ENCODE results near the gene EXOSC7. TPM values are rescaled to one million over a fixed set of nuclear protein-coding genes. Genes with fewer than 3 reads are reported as not detected.

EXOSC7 gene
- total RNA-seq, 2 donors from 2014 or later: 24.9 to 35.6 TPM

DNA sequence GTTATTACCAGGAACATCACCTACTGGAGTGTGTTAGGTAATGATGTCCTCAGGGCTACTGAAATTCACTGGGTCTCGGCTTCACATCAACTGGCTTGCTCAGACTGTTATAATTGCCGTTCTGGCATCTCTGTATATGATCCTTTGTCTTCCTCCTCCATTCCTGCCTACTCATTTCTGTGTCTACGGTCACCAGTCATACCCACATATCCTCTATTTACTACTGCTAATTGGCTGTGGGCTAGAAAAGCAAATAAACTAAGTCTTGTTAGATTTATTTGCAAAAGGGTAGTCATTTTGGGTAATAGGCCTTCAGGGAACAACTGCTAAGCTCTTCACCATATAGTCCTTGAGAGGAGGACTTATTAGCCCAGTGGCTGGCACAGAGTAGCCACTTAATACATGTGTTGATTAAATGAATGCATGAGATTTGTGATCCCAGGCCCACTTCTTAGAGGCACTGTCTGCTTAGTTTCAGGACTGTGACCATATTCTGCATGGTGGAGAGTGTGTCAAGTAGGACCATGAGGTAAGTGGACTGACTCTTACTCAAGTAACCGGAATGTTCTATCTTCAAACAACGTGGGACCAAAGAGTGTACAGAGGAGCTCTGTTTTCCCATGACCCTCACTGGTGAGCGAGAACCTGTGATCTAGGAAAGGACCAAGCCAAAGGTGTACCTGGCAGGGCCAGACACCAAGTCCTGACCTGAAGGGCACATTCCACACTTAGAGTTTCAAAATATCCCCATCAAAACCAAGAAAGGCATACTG is 13.2 kb upstream of the EXOSC7 start:
- TF ChIP-seq, protein P1, sequence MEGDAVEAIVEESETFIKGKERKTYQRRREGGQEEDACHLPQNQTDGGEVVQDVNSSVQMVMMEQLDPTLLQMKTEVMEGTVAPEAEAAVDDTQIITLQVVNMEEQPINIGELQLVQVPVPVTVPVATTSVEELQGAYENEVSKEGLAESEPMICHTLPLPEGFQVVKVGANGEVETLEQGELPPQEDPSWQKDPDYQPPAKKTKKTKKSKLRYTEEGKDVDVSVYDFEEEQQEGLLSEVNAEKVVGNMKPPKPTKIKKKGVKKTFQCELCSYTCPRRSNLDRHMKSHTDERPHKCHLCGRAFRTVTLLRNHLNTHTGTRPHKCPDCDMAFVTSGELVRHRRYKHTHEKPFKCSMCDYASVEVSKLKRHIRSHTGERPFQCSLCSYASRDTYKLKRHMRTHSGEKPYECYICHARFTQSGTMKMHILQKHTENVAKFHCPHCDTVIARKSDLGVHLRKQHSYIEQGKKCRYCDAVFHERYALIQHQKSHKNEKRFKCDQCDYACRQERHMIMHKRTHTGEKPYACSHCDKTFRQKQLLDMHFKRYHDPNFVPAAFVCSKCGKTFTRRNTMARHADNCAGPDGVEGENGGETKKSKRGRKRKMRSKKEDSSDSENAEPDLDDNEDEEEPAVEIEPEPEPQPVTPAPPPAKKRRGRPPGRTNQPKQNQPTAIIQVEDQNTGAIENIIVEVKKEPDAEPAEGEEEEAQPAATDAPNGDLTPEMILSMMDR (IDR thresholded peaks at IDR 0.05): no peak
- no peak overlapping the region for H3K9ac ChIP-seq (ENCODE audit: low read depth in 2 of 2, low read length in 2 of 2)
- no peak for DNase-seq
- H3K27me3 ChIP-seq: no peaks in the 10 kb centered on the region
- no peak overlapping the region for H3K27ac ChIP-seq
- H3K9me3 ChIP-seq: no peaks in the 10 kb centered on the region
- peaks cover 6% of the 10 kb centered on the region for H3K4me1 ChIP-seq
- intact Hi-C loops (cut with DNase I): no loop called here
- H3K4me3 ChIP-seq: no peak overlapping the region
- no peaks in the 10 kb centered on the region for H3K36me3 ChIP-seq

DNA sequence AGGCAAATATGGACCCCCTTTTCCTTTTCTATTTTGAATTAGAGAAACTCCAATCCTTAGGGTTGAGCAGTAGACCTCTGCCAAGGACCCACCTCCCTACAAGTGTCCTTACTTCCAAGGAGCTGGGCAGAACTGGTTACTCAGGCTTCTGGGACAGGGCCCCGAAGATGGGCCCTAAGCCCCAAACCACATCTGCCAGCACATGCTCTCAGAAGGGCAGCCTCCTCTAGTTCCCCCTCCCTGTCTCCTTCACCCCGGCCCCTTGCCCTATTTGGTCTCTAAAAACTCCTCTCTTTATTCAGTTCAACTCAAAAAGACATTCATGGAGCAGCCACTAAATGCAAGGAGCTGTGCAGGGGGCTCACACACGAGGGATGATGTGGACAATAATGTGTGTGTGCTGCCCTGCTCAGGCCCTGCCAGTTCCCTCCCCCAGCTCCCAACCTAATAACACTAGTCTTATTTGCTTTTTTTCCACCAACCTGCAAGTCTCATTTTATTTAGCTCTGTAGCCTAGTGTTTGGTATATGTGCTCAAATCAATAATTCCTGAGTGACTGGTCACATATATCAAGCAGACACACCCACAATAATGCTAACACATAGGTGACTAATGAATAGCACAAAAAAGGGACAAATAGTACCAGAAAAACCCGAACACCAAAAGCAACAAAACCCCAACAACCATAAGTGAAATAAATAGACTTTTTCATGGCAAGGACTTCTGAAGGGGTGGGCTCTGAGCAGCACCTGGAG is 12.3 kb upstream of the EXOSC7 start:
- TF ChIP-seq, protein P1 (IDR thresholded peaks at IDR 0.05): no peak
- intact Hi-C loops (cut with DNase I): no loop called here
- no peak for DNase-seq
- H3K27ac ChIP-seq: no peak overlapping the region
- H3K4me3 ChIP-seq: no peak overlapping the region
- H3K4me1 ChIP-seq: peaks cover 14% of the 10 kb centered on the region
- H3K36me3 ChIP-seq: no peaks in the 10 kb centered on the region
- H3K9me3 ChIP-seq: no peaks in the 10 kb centered on the region
- H3K9ac ChIP-seq (ENCODE audit: low read depth in 2 of 2, low read length in 2 of 2): no peak overlapping the region
- H3K27me3 ChIP-seq: no peaks in the 10 kb centered on the region

DNA sequence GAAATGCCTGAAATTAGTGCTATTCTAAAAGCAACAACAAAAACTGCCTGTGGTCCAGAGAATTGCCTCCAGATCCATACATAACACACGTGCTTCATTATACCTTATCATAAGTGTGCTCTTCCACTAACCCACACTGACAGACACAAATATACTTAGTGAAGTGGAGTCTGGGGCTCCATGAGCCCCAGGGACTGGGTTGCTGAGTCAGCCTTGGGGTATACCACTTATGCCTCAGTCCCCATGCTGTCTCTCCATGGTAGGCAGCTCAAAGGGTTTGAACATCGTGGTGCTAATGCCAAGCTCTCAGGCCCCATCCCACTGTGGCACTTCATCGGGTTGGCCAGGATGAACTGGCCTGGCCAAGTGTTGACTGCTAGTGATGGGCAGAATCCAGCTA is 10.9 kb upstream of the EXOSC7 start:
- TF ChIP-seq, protein P1 (IDR thresholded peaks at IDR 0.05): no peak
- H3K4me3 ChIP-seq: no peak overlapping the region
- DNase-seq: no peak
- no peaks in the 10 kb centered on the region for H3K27me3 ChIP-seq
- H3K9ac ChIP-seq (ENCODE audit: low read depth in 2 of 2, low read length in 2 of 2): no peak overlapping the region
- no peaks in the 10 kb centered on the region for H3K9me3 ChIP-seq
- no peaks in the 10 kb centered on the region for H3K36me3 ChIP-seq
- no peak overlapping the region for H3K27ac ChIP-seq
- H3K4me1 ChIP-seq: peaks cover 23% of the 10 kb centered on the region
- intact Hi-C loops (cut with DNase I): no loop called here

DNA sequence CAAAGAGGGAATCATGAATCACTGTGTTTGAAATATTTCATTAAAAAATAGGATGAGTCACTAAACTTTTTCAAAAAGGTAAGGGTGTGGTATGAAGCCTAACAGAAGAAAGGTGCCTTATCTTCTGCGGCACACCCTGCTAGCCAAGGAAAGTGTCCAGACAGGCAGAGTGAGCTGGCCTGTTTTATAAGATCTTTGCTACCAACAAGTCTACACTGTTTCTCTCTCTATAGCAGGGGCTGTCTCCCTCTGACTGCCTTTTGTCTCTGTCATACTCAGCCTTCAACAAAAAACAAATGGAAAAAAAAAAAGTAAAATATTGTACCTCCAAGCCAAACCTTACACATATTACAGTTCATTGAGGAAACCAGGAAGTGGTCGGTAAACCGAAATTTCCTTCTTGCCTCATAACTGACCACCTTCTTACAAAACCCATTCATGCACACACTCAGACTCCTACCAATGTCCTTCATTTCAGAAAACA is 9.2 kb upstream of the EXOSC7 start:
- Histone ChIP-seq H3K9ac (ENCODE audit: low read depth in 2 of 2, low read length in 2 of 2) (peak overlapping the region in 1 of 2 donors; percentile 32), H3K9me3 (no peaks in the 10 kb centered on the region), H3K4me1 (peaks cover 34% of the 10 kb centered on the region), H3K27ac (peak overlapping the region; percentile 67), H3K27me3 (no peaks in the 10 kb centered on the region), H3K36me3 (no peaks in the 10 kb centered on the region), H3K4me3 (no peak overlapping the region)
- intact Hi-C loops (cut with DNase I): no loop called here
- TF ChIP-seq, protein P1 (IDR thresholded peaks at IDR 0.05): no peak
- peak; percentile 71 for DNase-seq

DNA sequence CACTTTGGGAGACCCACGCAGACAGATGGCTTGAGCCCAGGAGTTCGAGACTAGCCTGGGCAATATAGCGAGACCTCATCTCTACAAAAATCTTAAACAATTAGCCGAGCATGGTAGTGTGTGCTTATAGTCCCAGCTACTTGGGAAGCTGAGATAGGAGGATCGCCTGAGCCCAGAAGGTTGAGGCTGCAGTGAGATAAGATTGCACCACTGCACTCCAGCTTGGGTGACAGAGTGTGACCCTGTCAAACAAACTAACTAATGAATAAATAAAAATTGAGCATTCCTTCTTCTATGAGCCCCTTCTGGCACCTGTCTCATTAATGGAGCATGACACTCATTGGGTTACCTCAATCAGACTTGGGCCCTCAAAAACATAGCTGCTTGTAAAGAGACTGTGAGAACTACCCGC is 7.6 kb upstream of the EXOSC7 start:
- H3K27me3 ChIP-seq: no peaks in the 10 kb centered on the region
- H3K4me1 ChIP-seq: peaks cover 34% of the 10 kb centered on the region
- no peaks in the 10 kb centered on the region for H3K9me3 ChIP-seq
- no peak overlapping the region for H3K4me3 ChIP-seq
- DNase-seq: no peak
- intact Hi-C loops (cut with DNase I): no loop called here
- TF ChIP-seq, protein P1 (IDR thresholded peaks at IDR 0.05): no peak
- no peak overlapping the region for H3K27ac ChIP-seq
- H3K9ac ChIP-seq (ENCODE audit: low read depth in 2 of 2, low read length in 2 of 2): no peak overlapping the region
- H3K36me3 ChIP-seq: no peaks in the 10 kb centered on the region

Measured in colonic mucosa (tissue), 4 donors.